Neuronal stem cell (in vitro differentiated cells): ENCODE results near the gene CLEC16A.

Source experiments
- DNase-seq: peaks from one replicate; pipeline ENCODE4 v3.0.0-alpha.2; 2013; ENCODE audit warnings: low spot score
- H2AFZ ChIP-seq: one replicate; pipeline ENCODE4 v1.6.1; 2013; ENCODE audit warnings: mild to moderate bottlenecking, low read length, inconsistent platforms
- H2AK5ac ChIP-seq: 2 replicates; pipeline ENCODE4 v1.6.1; 2013; ENCODE audit warnings: low read depth, mild to moderate bottlenecking, inconsistent platforms, low read length, moderate library complexity, mixed read lengths
- H2BK120ac ChIP-seq: 2 replicates; pipeline ENCODE4 v1.6.1; 2013; ENCODE audit warnings: low read depth, mild to moderate bottlenecking, inconsistent platforms, low read length, moderate library complexity, mixed read lengths
- H2BK12ac ChIP-seq: one replicate; pipeline ENCODE4 v1.6.1; 2013; ENCODE audit warnings: low read length, inconsistent platforms
- H2BK15ac ChIP-seq: 2 replicates; pipeline ENCODE4 v1.6.1; 2013; ENCODE audit warnings: mild to moderate bottlenecking, low read length, inconsistent platforms, mixed read lengths
- H2BK5ac ChIP-seq: one replicate; pipeline ENCODE4 v1.6.1; 2013; ENCODE audit warnings: inconsistent platforms, mild to moderate bottlenecking, low read length, moderate library complexity
- H3K14ac ChIP-seq: one replicate; pipeline ENCODE4 v1.6.1; 2013; ENCODE audit warnings: low read length, inconsistent platforms
- H3K18ac ChIP-seq: 2 replicates; pipeline ENCODE4 v1.6.1; 2013; ENCODE audit warnings: low read length, inconsistent platforms
- H3K23ac ChIP-seq: 2 replicates; pipeline ENCODE4 v1.6.1; 2013; ENCODE audit warnings: low read depth, mild to moderate bottlenecking, mixed read lengths, low read length, inconsistent platforms; ENCODE audit not compliant: poor library complexity
- H3K27ac ChIP-seq: replicated peaks from 3 replicates; pipeline ENCODE4 v1.5.1; 2013; ENCODE audit warnings: low read length, inconsistent platforms
- H3K27me3 ChIP-seq, 3 experiments: 2 replicates each; pipeline ENCODE4 v1.6.1; 2013; ENCODE audit warnings: low read length in 3 of 3, mild to moderate bottlenecking in 2 of 3, inconsistent platforms in 1 of 3, low read depth in 1 of 3, mixed read lengths in 1 of 3, moderate library complexity in 1 of 3; ENCODE audit not compliant: control insufficient read depth in 3 of 3, insufficient read depth in 3 of 3
- H3K36me3 ChIP-seq, 2 donors: replicated peaks in 1 of 2; 2 replicates each; pipeline ENCODE4 v1.6.1; 2013; ENCODE audit warnings: low read length in 2 of 2; ENCODE audit not compliant: control insufficient read depth in 2 of 2, insufficient read depth in 2 of 2
- H3K4ac ChIP-seq: 2 replicates; pipeline ENCODE4 v1.6.1; 2013; ENCODE audit warnings: inconsistent platforms, mild to moderate bottlenecking, low read length, moderate library complexity
- H3K4me1 ChIP-seq, 2 donors: 1 replicate in 1 of 2; 2 replicates in 1 of 2; pipeline ENCODE4 v1.6.1; 2013; ENCODE audit warnings: low read length in 2 of 2, low read depth in 1 of 2; ENCODE audit not compliant: control insufficient read depth in 2 of 2, insufficient read depth in 1 of 2
- H3K4me2 ChIP-seq: one replicate; pipeline ENCODE4 v1.6.1; 2013; ENCODE audit warnings: mild to moderate bottlenecking, low read length, inconsistent platforms; ENCODE audit not compliant: insufficient read depth, poor library complexity, severe bottlenecking
- H3K4me3 ChIP-seq, 2 donors: 2 replicates each; pipeline ENCODE4 v1.5.1; 2013; ENCODE audit warnings: low read length in 2 of 2, mild to moderate bottlenecking in 2 of 2, inconsistent platforms in 1 of 2, moderate library complexity in 1 of 2
- H3K79me1 ChIP-seq: one replicate; pipeline ENCODE4 v1.6.1; 2013; ENCODE audit warnings: low read depth, mild to moderate bottlenecking, inconsistent platforms, low read length, moderate library complexity
- H3K9ac ChIP-seq: one replicate; pipeline ENCODE4 v1.6.1; 2013; ENCODE audit warnings: mild to moderate bottlenecking, low read depth, low read length, inconsistent platforms; ENCODE audit not compliant: poor library complexity
- H3K9me3 ChIP-seq, 2 donors: replicated peaks in 1 of 2; 2 replicates each; pipeline versions ENCODE3 to v1.6.1; 2013; ENCODE audit warnings: low read length in 2 of 2, mild to moderate bottlenecking in 2 of 2, inconsistent platforms in 1 of 2, low read depth in 1 of 2, mixed read lengths in 1 of 2, moderate library complexity in 1 of 2; ENCODE audit not compliant: control insufficient read depth in 2 of 2, insufficient read depth in 1 of 2
- H4K8ac ChIP-seq: one replicate; pipeline ENCODE4 v1.6.1; 2013; ENCODE audit warnings: low read depth, mild to moderate bottlenecking, inconsistent platforms, low read length, moderate library complexity
- H4K91ac ChIP-seq: one replicate; pipeline ENCODE4 v1.6.1; 2013; ENCODE audit warnings: low read length, low read depth, mild to moderate bottlenecking, inconsistent platforms; ENCODE audit not compliant: poor library complexity
- WGBS, 2 donors: extraction: QIAGEN DNeasy Blood & Tissue Kit; methylation state at CpG; one replicate each; pipeline ENCODE4 v1.1.7; 2013; ENCODE audit warnings: missing lambda C conversion rate in 2 of 2, mixed read lengths in 1 of 2; ENCODE audit not compliant: insufficient read length in 2 of 2, insufficient replicate concordance in 1 of 2; ENCODE audit errors: extremely low coverage in 2 of 2; 5-methylcytosine and 5-hydroxymethylcytosine counted together

CLEC16A gene

GRCh38 chr16:11150190-11150589, 205.8 kb downstream of the CLEC16A start:
- Histone ChIP-seq H2BK5ac (no peak overlapping the region), H2AK5ac (no peak overlapping the region), H3K4ac (no peak overlapping the region), H3K9ac (no peak overlapping the region), H2BK120ac (no peak overlapping the region), H3K9me3 (no peaks in the 10 kb centered on the region), H3K36me3 (no peaks in the 10 kb centered on the region), H3K79me1 (no peaks in the 10 kb centered on the region), H3K27ac (no peak overlapping the region), H3K4me1 (peaks cover 0 to 6% of the 10 kb centered on the region in 2 donors), H3K14ac (no peak overlapping the region), H3K23ac (no peak overlapping the region), H3K4me2 (no peak overlapping the region), H3K4me3 (no peak overlapping the region), H3K18ac (no peak overlapping the region), H2AFZ (no peak overlapping the region), H2BK15ac (no peak overlapping the region), H4K91ac (no peak overlapping the region), H3K27me3 (no peaks in the 10 kb centered on the region), H2BK12ac (no peak overlapping the region), H4K8ac (no peak overlapping the region)
- WGBS, 2 donors: no CpG with 5 or more reads among the region's 5 CpGs
- DNase-seq: no peak

- H3K79me1 ChIP-seq: no peaks in the 10 kb centered on the region
- no peaks in the 10 kb centered on the region for H3K36me3 ChIP-seq
- no peaks in the 10 kb centered on the region for H3K9me3 ChIP-seq
- no peaks in the 10 kb centered on the region for H3K27me3 ChIP-seq
- H2BK15ac ChIP-seq: no peak overlapping the region
- no peak overlapping the region for H4K8ac ChIP-seq
- no peak overlapping the region for H3K4me3 ChIP-seq
- DNase-seq: no peak
- no peak overlapping the region for H3K18ac ChIP-seq
- no peak overlapping the region for H3K4me2 ChIP-seq
- no peak overlapping the region for H3K27ac ChIP-seq
- H2BK120ac ChIP-seq: no peak overlapping the region
- H2AK5ac ChIP-seq: no peak overlapping the region
- no peak overlapping the region for H3K9ac ChIP-seq
- H3K4ac ChIP-seq: no peak overlapping the region
- no peak overlapping the region for H3K14ac ChIP-seq
- no peak overlapping the region for H4K91ac ChIP-seq
- H2BK12ac ChIP-seq: no peak overlapping the region
- H3K23ac ChIP-seq: no peak overlapping the region
- H2BK5ac ChIP-seq: no peak overlapping the region
- WGBS, 2 donors: no CpG with 5 or more reads among the region's 9 CpGs
- peaks cover 0 to 6% of the 10 kb centered on the region in 2 donors for H3K4me1 ChIP-seq
- H2AFZ ChIP-seq: no peak overlapping the region
Measured at GRCh38 chr16:11151156-11151884, 207.0 kb downstream of the CLEC16A start.

- H4K8ac ChIP-seq: no peak overlapping the region
Measured at GRCh38 chr16:11151885-11152629, 207.7 kb downstream of the CLEC16A start.

GRCh38 chr16:11152677-11153331, 208.4 kb downstream of the CLEC16A start:
- H2BK12ac ChIP-seq: no peak overlapping the region
- no peaks in the 10 kb centered on the region for H3K9me3 ChIP-seq
- H4K8ac ChIP-seq: no peak overlapping the region
- no peak overlapping the region for H3K14ac ChIP-seq
- WGBS, 2 donors: no CpG with 5 or more reads among the region's 17 CpGs
- no peaks in the 10 kb centered on the region for H3K79me1 ChIP-seq
- H3K18ac ChIP-seq: no peak overlapping the region
- H3K9ac ChIP-seq: no peak overlapping the region
- H2BK5ac ChIP-seq: no peak overlapping the region
- H4K91ac ChIP-seq: no peak overlapping the region
- H3K4ac ChIP-seq: no peak overlapping the region
- H3K27me3 ChIP-seq: no peaks in the 10 kb centered on the region
- H3K27ac ChIP-seq: no peak overlapping the region
- no peak for DNase-seq
- H2BK120ac ChIP-seq: no peak overlapping the region
- H3K36me3 ChIP-seq: no peaks in the 10 kb centered on the region
- H3K4me3 ChIP-seq: no peak overlapping the region
- no peak overlapping the region for H2AK5ac ChIP-seq
- H2AFZ ChIP-seq: no peak overlapping the region
- H3K23ac ChIP-seq: no peak overlapping the region
- no peak overlapping the region for H2BK15ac ChIP-seq
- H3K4me2 ChIP-seq: no peak overlapping the region
- H3K4me1 ChIP-seq: peaks cover 2 to 7% of the 10 kb centered on the region in 2 donors

More at GRCh38 chr16:11151885-11152629, 207.7 kb downstream of the CLEC16A start:
- H2BK120ac ChIP-seq: no peak overlapping the region
- no peaks in the 10 kb centered on the region for H3K79me1 ChIP-seq
- no peaks in the 10 kb centered on the region for H3K9me3 ChIP-seq
- H3K27me3 ChIP-seq: no peaks in the 10 kb centered on the region
- no peak overlapping the region for H4K91ac ChIP-seq
- H2BK15ac ChIP-seq: no peak overlapping the region
- H3K4me1 ChIP-seq: peaks cover 0 to 6% of the 10 kb centered on the region in 2 donors
- H3K23ac ChIP-seq: no peak overlapping the region
- no peaks in the 10 kb centered on the region for H3K36me3 ChIP-seq
- no peak overlapping the region for H3K27ac ChIP-seq
- H3K18ac ChIP-seq: no peak overlapping the region
- no CpG with 5 or more reads among the region's 12 CpGs for WGBS, 2 donors
- no peak overlapping the region for H2BK5ac ChIP-seq
- no peak overlapping the region for H3K14ac ChIP-seq
- no peak overlapping the region for H2AFZ ChIP-seq
- no peak overlapping the region for H3K4ac ChIP-seq
- H2BK12ac ChIP-seq: no peak overlapping the region
- no peak overlapping the region for H3K9ac ChIP-seq
- no peak overlapping the region for H3K4me2 ChIP-seq
- no peak for DNase-seq
- H2AK5ac ChIP-seq: no peak overlapping the region
- no peak overlapping the region for H3K4me3 ChIP-seq
